CD14-positive monocyte (primary cell): ENCODE measurements around the gene RSF1. TPM values are rescaled to one million over a fixed set of nuclear protein-coding genes. Genes with fewer than 3 reads are reported as not detected.

Experiments
- DNase-seq, 3 donors: peaks; one replicate each; pipeline ENCODE4 v3.0.0-alpha.2; 2011 to 2022
- H2AFZ ChIP-seq: 2 replicates; pipeline ENCODE4 v1.6.0; 2012; ENCODE audit warnings: mild to moderate bottlenecking, low read depth, low read length, inconsistent platforms; ENCODE audit not compliant: insufficient read depth, poor library complexity, severe bottlenecking
- H3K27ac ChIP-seq, 2 donors: 1 replicate in 1 of 2; 2 replicates in 1 of 2; pipeline ENCODE4 v1.5.1; 2012 to 2013; ENCODE audit warnings: low read length in 2 of 2, control low read depth in 1 of 2, inconsistent platforms in 1 of 2, low read depth in 1 of 2, mild to moderate bottlenecking in 1 of 2
- H3K27me3 ChIP-seq, 2 donors: one replicate each; pipeline versions ENCODE4 v1.6.0 to v1.6.1; 2011 to 2013; ENCODE audit warnings: low read length in 2 of 2; ENCODE audit not compliant: control insufficient read depth in 2 of 2, insufficient read depth in 2 of 2
- H3K36me3 ChIP-seq, 2 donors: replicated peaks in 1 of 2; 1 replicate in 1 of 2; 2 replicates in 1 of 2; pipeline versions ENCODE4 v1.5.1 to v1.6.1; 2012 to 2013; ENCODE audit warnings: low read length in 2 of 2, control low read depth in 1 of 2, inconsistent platforms in 1 of 2, mild to moderate bottlenecking in 1 of 2; ENCODE audit not compliant: insufficient read depth in 2 of 2, control insufficient read depth in 1 of 2
- H3K4me1 ChIP-seq, 2 donors: 1 replicate in 1 of 2; 2 replicates in 1 of 2; pipeline versions ENCODE4 v1.5.1 to v1.6.1; 2012 to 2013; ENCODE audit warnings: low read length in 2 of 2, control low read depth in 1 of 2, inconsistent platforms in 1 of 2, mild to moderate bottlenecking in 1 of 2, moderate library complexity in 1 of 2; ENCODE audit not compliant: insufficient read depth in 2 of 2, control insufficient read depth in 1 of 2
- H3K4me2 ChIP-seq: replicated peaks from 2 replicates; pipeline ENCODE3; 2012; ENCODE audit warnings: low read length, moderate library complexity, mild to moderate bottlenecking; ENCODE audit not compliant: poor library complexity, severe bottlenecking; ENCODE audit errors: extremely low read depth
- H3K4me3 ChIP-seq, 3 experiments: fragments of 200-600 bp in 1 of 3; sonication (generic) in 1 of 3; replicated peaks in 1 of 3; 1 replicate in 2 of 3; 2 replicates in 1 of 3; pipeline ENCODE4 v1.5.1; 2011 to 2013; ENCODE audit warnings: low read length in 3 of 3, mild to moderate bottlenecking in 3 of 3, control low read depth in 2 of 3, low read depth in 2 of 3, inconsistent platforms in 1 of 3, moderate library complexity in 1 of 3
- H3K79me2 ChIP-seq: 2 replicates; pipeline ENCODE4 v1.6.0; 2012; ENCODE audit warnings: mild to moderate bottlenecking, control low read depth, inconsistent platforms, low read length, moderate library complexity; ENCODE audit not compliant: insufficient read depth
- H3K9ac ChIP-seq: 2 replicates; pipeline ENCODE4 v1.6.0; 2017; ENCODE audit warnings: low read length, mild to moderate bottlenecking; ENCODE audit not compliant: insufficient read depth, poor library complexity, severe bottlenecking
- H3K9me3 ChIP-seq, 2 donors: replicated peaks in 1 of 2; 1 replicate in 1 of 2; 2 replicates in 1 of 2; pipeline versions ENCODE4 v1.5.1 to v1.6.1; 2012 to 2013; ENCODE audit warnings: low read length in 2 of 2, control low read depth in 1 of 2; ENCODE audit not compliant: control insufficient read depth in 1 of 2, insufficient read depth in 1 of 2
- H4K20me1 ChIP-seq: 2 replicates; pipeline ENCODE4 v1.6.0; 2012; ENCODE audit warnings: mild to moderate bottlenecking, low read length, control low read depth, moderate library complexity; ENCODE audit not compliant: insufficient read depth
- H3K27ac Mint-ChIP-seq, 7 donors: one replicate each; pipeline ENCODE4 v1.8.0; 2020; ENCODE audit warnings: mild to moderate bottlenecking in 7 of 7, mixed read lengths in 7 of 7, moderate library complexity in 6 of 7, inconsistent platforms in 2 of 7
- H3K27me3 Mint-ChIP-seq, 3 donors: one replicate each; pipeline ENCODE4 v1.8.0; 2021 to 2022; ENCODE audit warnings: low read depth in 3 of 3, mild to moderate bottlenecking in 3 of 3, mixed read lengths in 3 of 3, moderate library complexity in 3 of 3, inconsistent platforms in 1 of 3
- H3K36me3 Mint-ChIP-seq, 2 donors: one replicate each; pipeline ENCODE4 v1.8.0; 2020; ENCODE audit warnings: mixed read lengths in 2 of 2, inconsistent platforms in 1 of 2, mild to moderate bottlenecking in 1 of 2
- H3K4me1 Mint-ChIP-seq: one replicate; pipeline ENCODE4 v1.8.0; 2020; ENCODE audit warnings: mild to moderate bottlenecking, mixed read lengths
- H3K4me3 Mint-ChIP-seq, 2 donors: one replicate each; pipeline ENCODE4 v1.8.0; 2020; ENCODE audit warnings: mild to moderate bottlenecking in 2 of 2, mixed read lengths in 2 of 2, moderate library complexity in 1 of 2
- H3K9me3 Mint-ChIP-seq, 7 donors: one replicate each; pipeline ENCODE4 v1.8.0; 2020 to 2022; ENCODE audit warnings: mixed read lengths in 7 of 7, mild to moderate bottlenecking in 6 of 7, moderate library complexity in 6 of 7, inconsistent platforms in 2 of 7
- CTCF ChIP-seq: fragments of 200-600 bp; IDR thresholded peaks from one replicate; pipeline ENCODE4 v1.8.0; 2022; ENCODE audit warnings: antibody characterized with exemption, mild to moderate bottlenecking
- WGBS: methylation state at CpG from one replicate; pipeline ENCODE4 v1.1.5; 2013; ENCODE audit warnings: missing lambda C conversion rate; ENCODE audit not compliant: insufficient coverage; 5-methylcytosine and 5-hydroxymethylcytosine counted together
- intact Hi-C, 2 donors: fragments of 100-400 bp; cut with micrococcal nuclease; formaldehyde crosslinking; loops; one replicate each; pipeline versions ENCODE4 v1.15.0 to v1.15.1; 2023
- polyA plus RNA-seq, 3 donors: library from polyadenylated mRNA; depleted of rRNA in 1 of 3; unstranded in 2 of 3; stranded (reverse) in 1 of 3; fragments of 300-500 nt in 2 of 3; fragments of >200 nt in 1 of 3; fragmentation: Illumina TruSeq in 2 of 3; gene quantifications; 1 replicate in 2 of 3; 2 replicates in 1 of 3; pipeline ENCODE4 v1.2.3, GENCODE V29; 2012 to 2021

RSF1 gene
- polyA plus RNA-seq, 3 donors: 8.3 to 14.8 (median 9.2) TPM

GRCh38 chr11:77842441-77843121 lies 22.1 kb upstream of the RSF1 start:
- peaks cover 4 to 36% (median 19%) of the 10 kb centered on the region in 7 donors for H3K9me3 Mint-ChIP-seq
- Histone ChIP-seq H3K79me2 (no peaks in the 10 kb centered on the region), H4K20me1 (no peaks in the 10 kb centered on the region), H2AFZ (no peak overlapping the region), H3K4me1 (peaks cover 12 to 13% of the 10 kb centered on the region in 2 donors), H3K36me3 (peaks cover 4 to 14% of the 10 kb centered on the region in 2 donors), H3K27me3 (no peaks in the 10 kb centered on the region), H3K4me2 (no peak overlapping the region), H3K9me3 (peaks cover 9 to 19% of the 10 kb centered on the region in 2 donors), H3K4me3 (no peak overlapping the region), H3K27ac (peak overlapping the region in 1 of 2 donors; percentile 3), H3K9ac (no peak overlapping the region)
- H3K4me3 Mint-ChIP-seq: no peak overlapping the region
- intact Hi-C loops: no loop called here
- TF ChIP-seq CTCF: no peak
- peaks cover 20 to 44% of the 10 kb centered on the region in 2 donors for H3K36me3 Mint-ChIP-seq
- H3K4me1 Mint-ChIP-seq: peaks cover 16% of the 10 kb centered on the region
- DNase-seq: peak in 2 of 3 donors; percentile 14 to 24
- WGBS: no CpG with 5 or more reads among the region's 1 CpG
- peak overlapping the region in 4 of 7 donors; percentile 16 to 63 (median 46) for H3K27ac Mint-ChIP-seq
- H3K27me3 Mint-ChIP-seq: peaks cover 0 to 2% (median 2%) of the 10 kb centered on the region in 3 donors

GRCh38 chr11:77833302-77833701 lies 12.8 kb upstream of the RSF1 start:
- Mint-ChIP-seq H3K27me3 (no peaks in the 10 kb centered on the region), H3K4me1 (no peaks in the 10 kb centered on the region), H3K27ac (no peak overlapping the region), H3K4me3 (no peak overlapping the region), H3K36me3 (peaks cover 0 to 2% of the 10 kb centered on the region in 2 donors), H3K9me3 (peaks cover 0 to 20% (median 3%) of the 10 kb centered on the region in 7 donors)
- Histone ChIP-seq H3K4me2 (no peak overlapping the region), H3K36me3 (no peaks in the 10 kb centered on the region), H3K79me2 (no peaks in the 10 kb centered on the region), H3K4me1 (no peaks in the 10 kb centered on the region), H3K9me3 (peaks cover 0 to 4% of the 10 kb centered on the region in 2 donors), H2AFZ (no peak overlapping the region), H3K27me3 (no peaks in the 10 kb centered on the region), H3K9ac (no peak overlapping the region), H3K27ac (no peak overlapping the region), H3K4me3 (no peak overlapping the region), H4K20me1 (no peaks in the 10 kb centered on the region)
- DNase-seq: no peak
- WGBS: 96% methylated on average over 3 of the region's 4 CpGs
- intact Hi-C loops: no loop called here
- no peak for TF ChIP-seq CTCF
